SU-DHL-6 (cell line): ENCODE data around the gene DYNLRB1.

ENCODE experiments used
- H2AFZ ChIP-seq: fragments of 200-600 bp; sonication (generic); 2 replicates; pipeline ENCODE4 v1.6.1; 2014; ENCODE audit warnings: low read depth, mild to moderate bottlenecking, moderate library complexity, mixed read lengths, antibody characterized with exemption, low read length; ENCODE audit not compliant: severe bottlenecking
- H3F3A ChIP-seq: fragments of 200-600 bp; shearing (Covaris generic); 2 replicates; pipeline ENCODE4 v1.6.0; 2016; ENCODE audit warnings: antibody characterized with exemption, mild to moderate bottlenecking; ENCODE audit not compliant: insufficient read depth
- H3K27ac ChIP-seq: fragments of 200-600 bp; sonication (generic); 2 replicates; pipeline ENCODE4 v1.5.1; 2016; ENCODE audit warnings: low read depth, mild to moderate bottlenecking, low read length, moderate library complexity, mixed read lengths
- H3K27me3 ChIP-seq: fragments of 200-600 bp; sonication (generic), shearing (Covaris generic); 2 replicates; pipeline ENCODE4 v1.6.0; 2014; ENCODE audit warnings: mild to moderate bottlenecking, low read length
- H3K36me3 ChIP-seq: fragments of 200-600 bp; sonication (generic); 2 replicates; pipeline ENCODE4 v1.6.1; 2014; ENCODE audit warnings: mild to moderate bottlenecking, low read length, mixed read lengths
- H3K4me2 ChIP-seq: fragments of 300-600, 200-600 bp; shearing (Covaris generic), sonication (generic); 2 replicates; pipeline ENCODE4 v1.6.0; 2014; ENCODE audit warnings: low read length, low read depth, mild to moderate bottlenecking; ENCODE audit not compliant: poor library complexity, severe bottlenecking
- H3K4me3 ChIP-seq: fragments of 200-600 bp; sonication (generic); 2 replicates; pipeline ENCODE4 v1.5.1; 2014; ENCODE audit warnings: antibody characterized with exemption, low read length, mild to moderate bottlenecking, mixed read lengths; ENCODE audit not compliant: insufficient read depth, poor library complexity, severe bottlenecking
- H3K79me2 ChIP-seq: fragments of 200-600 bp; sonication (generic); 2 replicates; pipeline ENCODE4 v1.6.1; 2014; ENCODE audit warnings: mild to moderate bottlenecking, low read length, moderate library complexity; ENCODE audit not compliant: insufficient read depth
- H3K9ac ChIP-seq: fragments of 200-600 bp; sonication (generic); 2 replicates; pipeline ENCODE4 v1.7.0; 2014; ENCODE audit warnings: mild to moderate bottlenecking, low read length
- H3K9me2 ChIP-seq: fragments of 200-600 bp; sonication (generic); replicated peaks from 2 replicates; pipeline ENCODE4 v1.6.1; 2014; ENCODE audit warnings: low read length; ENCODE audit not compliant: insufficient read depth
- H3K9me3 ChIP-seq: fragments of 200-600 bp; sonication (generic); 2 replicates; pipeline ENCODE4 v1.6.1; 2014; ENCODE audit warnings: low read length, mixed read lengths; ENCODE audit not compliant: insufficient read depth
- H4K20me1 ChIP-seq: fragments of 200-600 bp; sonication (generic); 2 replicates; pipeline ENCODE4 v1.6.1; 2014; ENCODE audit warnings: low read depth, mild to moderate bottlenecking, antibody characterized with exemption, low read length, moderate library complexity, mixed read lengths
- EZH2phosphoT487 ChIP-seq: fragments of 200-600 bp; sonication (generic), shearing (Covaris generic); conservative IDR thresholded peaks from 2 replicates; pipeline ENCODE4 v1.6.1; 2018; ENCODE audit warnings: mild to moderate bottlenecking, antibody characterized with exemption, low read length, moderate library complexity, mixed read lengths
- TF ChIP-seq, protein P1 (sequence below): fragments of 200-600 bp; sonication (generic); IDR thresholded peaks from one replicate; pipeline ENCODE4 v1.5.1; 2017; ENCODE audit warnings: antibody characterized with exemption, mild to moderate bottlenecking, low read length, moderate library complexity; ENCODE audit not compliant: insufficient read depth, poor library complexity, severe bottlenecking

Gene DYNLRB1

DNA sequence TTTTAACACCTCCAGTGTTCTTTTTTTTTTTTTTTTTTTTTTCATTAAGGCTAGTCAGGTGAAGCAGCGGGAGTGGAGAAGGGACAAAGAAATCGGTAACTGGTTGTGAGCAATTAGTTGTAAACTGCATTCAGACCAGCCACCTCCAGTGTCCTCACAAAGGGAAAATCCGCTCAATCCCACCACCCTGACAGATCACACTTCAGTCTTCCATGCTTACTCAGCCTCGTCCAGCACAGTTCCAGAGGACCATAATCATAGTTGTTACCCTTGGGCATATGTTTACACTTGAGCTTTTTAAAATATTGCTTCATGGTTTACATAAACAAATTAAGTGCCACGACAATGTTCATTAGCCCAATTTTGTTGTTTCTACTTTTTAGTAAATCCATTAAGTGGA lies 10.2 kb downstream of the DYNLRB1 start:
- Histone ChIP-seq H4K20me1 (no peaks in the 10 kb centered on the region), H3K9ac (no peak overlapping the region), H3K4me2 (no peak overlapping the region), H3K27ac (no peak overlapping the region), H3K4me3 (no peak overlapping the region), H3K36me3 (no peaks in the 10 kb centered on the region), H2AFZ (no peak overlapping the region), H3F3A (no peaks in the 10 kb centered on the region), H3K79me2 (peaks cover 38% of the 10 kb centered on the region), H3K9me2 (no peaks in the 10 kb centered on the region), H3K27me3 (no peaks in the 10 kb centered on the region), H3K9me3 (no peaks in the 10 kb centered on the region)
- TF ChIP-seq EZH2phosphoT487 = no peak
- TF ChIP-seq, protein P1, sequence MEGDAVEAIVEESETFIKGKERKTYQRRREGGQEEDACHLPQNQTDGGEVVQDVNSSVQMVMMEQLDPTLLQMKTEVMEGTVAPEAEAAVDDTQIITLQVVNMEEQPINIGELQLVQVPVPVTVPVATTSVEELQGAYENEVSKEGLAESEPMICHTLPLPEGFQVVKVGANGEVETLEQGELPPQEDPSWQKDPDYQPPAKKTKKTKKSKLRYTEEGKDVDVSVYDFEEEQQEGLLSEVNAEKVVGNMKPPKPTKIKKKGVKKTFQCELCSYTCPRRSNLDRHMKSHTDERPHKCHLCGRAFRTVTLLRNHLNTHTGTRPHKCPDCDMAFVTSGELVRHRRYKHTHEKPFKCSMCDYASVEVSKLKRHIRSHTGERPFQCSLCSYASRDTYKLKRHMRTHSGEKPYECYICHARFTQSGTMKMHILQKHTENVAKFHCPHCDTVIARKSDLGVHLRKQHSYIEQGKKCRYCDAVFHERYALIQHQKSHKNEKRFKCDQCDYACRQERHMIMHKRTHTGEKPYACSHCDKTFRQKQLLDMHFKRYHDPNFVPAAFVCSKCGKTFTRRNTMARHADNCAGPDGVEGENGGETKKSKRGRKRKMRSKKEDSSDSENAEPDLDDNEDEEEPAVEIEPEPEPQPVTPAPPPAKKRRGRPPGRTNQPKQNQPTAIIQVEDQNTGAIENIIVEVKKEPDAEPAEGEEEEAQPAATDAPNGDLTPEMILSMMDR = no peak

DNA sequence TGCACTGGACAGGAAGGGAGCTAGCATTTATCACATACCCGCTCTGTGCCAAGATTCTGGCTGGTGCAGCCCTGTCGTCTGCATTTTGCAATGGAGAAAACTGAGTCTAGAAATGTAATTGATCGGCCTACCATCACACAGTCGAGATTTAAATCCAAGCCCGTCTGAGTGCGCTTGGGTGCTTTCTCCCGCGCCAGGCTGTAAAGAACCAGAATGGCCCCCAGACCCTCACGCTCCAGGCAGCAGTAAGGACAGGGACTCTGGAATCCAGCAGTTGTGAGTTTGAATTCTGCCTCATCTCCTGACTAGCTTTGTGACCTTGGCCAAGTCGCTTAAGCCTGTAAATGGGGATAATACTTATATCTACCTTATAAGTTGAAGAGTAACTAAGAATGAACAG lies 10.8 kb downstream of the DYNLRB1 start:
- Histone ChIP-seq H3K27ac (no peak overlapping the region), H3K9me3 (no peaks in the 10 kb centered on the region), H3K4me2 (no peak overlapping the region), H3K4me3 (no peak overlapping the region), H3K27me3 (no peaks in the 10 kb centered on the region), H3K36me3 (no peaks in the 10 kb centered on the region), H3K79me2 (peaks cover 32% of the 10 kb centered on the region), H3F3A (no peaks in the 10 kb centered on the region), H3K9ac (no peak overlapping the region), H3K9me2 (no peaks in the 10 kb centered on the region), H2AFZ (no peak overlapping the region), H4K20me1 (no peaks in the 10 kb centered on the region)
- no peak for TF ChIP-seq EZH2phosphoT487
- TF ChIP-seq, protein P1 = no peak

DNA sequence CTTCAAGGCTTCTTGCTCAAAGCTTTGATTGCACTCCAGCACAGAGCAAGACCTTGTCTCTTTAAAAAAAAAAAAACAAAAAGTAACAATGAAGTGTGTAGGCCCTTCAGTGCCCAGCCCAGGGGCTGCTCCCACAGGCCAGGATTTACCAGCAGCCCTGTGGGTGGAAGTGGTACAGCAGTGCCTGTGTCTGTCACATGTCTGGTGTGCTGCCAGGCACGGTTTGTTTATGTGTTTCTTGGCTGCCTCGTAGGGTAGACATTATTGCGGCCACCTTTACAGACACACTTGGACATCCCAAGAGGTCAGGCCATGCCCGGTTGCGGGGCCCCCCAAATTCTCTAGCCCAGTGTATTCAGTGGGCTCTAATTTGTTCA lies 12.7 kb downstream of the DYNLRB1 start:
- Histone ChIP-seq H3K36me3 (no peaks in the 10 kb centered on the region), H3K79me2 (peaks cover 16% of the 10 kb centered on the region), H3K9ac (no peak overlapping the region), H3F3A (no peaks in the 10 kb centered on the region), H3K27ac (no peak overlapping the region), H3K9me3 (no peaks in the 10 kb centered on the region), H3K4me3 (no peak overlapping the region), H3K4me2 (no peak overlapping the region), H3K27me3 (no peaks in the 10 kb centered on the region), H3K9me2 (no peaks in the 10 kb centered on the region), H4K20me1 (no peaks in the 10 kb centered on the region), H2AFZ (no peak overlapping the region)
- no peak for TF ChIP-seq EZH2phosphoT487
- TF ChIP-seq, protein P1 = no peak

DNA sequence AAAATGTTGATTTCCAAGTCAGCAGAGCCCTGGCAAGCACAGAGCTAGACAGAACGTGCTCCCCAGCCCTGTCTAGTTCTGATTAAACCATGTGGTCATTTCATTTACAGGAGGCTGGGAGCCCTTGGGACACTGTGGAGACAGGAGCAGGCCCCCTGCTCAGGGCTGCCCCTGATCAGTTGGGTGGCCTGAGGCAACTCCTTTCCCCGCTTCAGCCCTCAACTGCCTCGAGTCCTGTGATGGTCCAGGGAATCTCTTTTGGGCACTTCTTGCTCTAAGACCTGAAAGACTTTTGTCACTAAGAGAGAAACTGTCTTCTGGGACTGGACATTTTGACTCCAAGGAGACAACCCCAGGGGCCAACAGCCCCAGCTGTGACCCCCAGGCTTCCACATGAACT lies 13.5 kb downstream of the DYNLRB1 start:
- no peaks in the 10 kb centered on the region for H4K20me1 ChIP-seq
- peaks cover 7% of the 10 kb centered on the region for H3K79me2 ChIP-seq
- H3K9me2 ChIP-seq = no peaks in the 10 kb centered on the region
- no peaks in the 10 kb centered on the region for H3K27me3 ChIP-seq
- no peaks in the 10 kb centered on the region for H3K36me3 ChIP-seq
- no peaks in the 10 kb centered on the region for H3F3A ChIP-seq
- no peak overlapping the region for H3K27ac ChIP-seq
- TF ChIP-seq, protein P1 = no peak
- no peak for TF ChIP-seq EZH2phosphoT487
- no peak overlapping the region for H3K9ac ChIP-seq
- H3K9me3 ChIP-seq = no peaks in the 10 kb centered on the region
- H2AFZ ChIP-seq = no peak overlapping the region
- H3K4me2 ChIP-seq = no peak overlapping the region
- no peak overlapping the region for H3K4me3 ChIP-seq
